HCT116 (cell line): ENCODE data around the gene TSKU.
"Not testable (repeated sequence)": the region's sequence is repeated elsewhere in the genome, so short reads cannot be mapped to it uniquely, and the experiment has no call there.

Source experiments
- ATF3 ChIP-seq: IDR thresholded peaks from 2 replicates; pipeline ENCODE4 v1.6.1; 2012
- CTCF ChIP-seq, 3 experiments: fragments of 200-600 bp in 1 of 3; sonication (generic) in 1 of 3; IDR thresholded peaks in 2 of 3; conservative IDR thresholded peaks in 1 of 3; 2 replicates each; pipeline ENCODE4 v1.5.1; 2012 to 2017; ENCODE audit warnings: low read depth in 2 of 3, low read length in 2 of 3, antibody characterized with exemption in 1 of 3, borderline replicate concordance in 1 of 3, control low read depth in 1 of 3, mild to moderate bottlenecking in 1 of 3, mixed read lengths in 1 of 3, mixed run types in 1 of 3, moderate library complexity in 1 of 3; ENCODE audit not compliant: insufficient read depth in 1 of 3
- EGR1 ChIP-seq: IDR thresholded peaks from 2 replicates; pipeline ENCODE4 v1.6.1; 2012; ENCODE audit warnings: low read depth
- EZH2phosphoT487 ChIP-seq: fragments of 200-600 bp; IDR thresholded peaks from 2 replicates; pipeline ENCODE4 v1.6.1; 2018; ENCODE audit warnings: antibody characterized with exemption, borderline replicate concordance
- FOSL1 ChIP-seq: IDR thresholded peaks from 2 replicates; pipeline ENCODE4 v1.6.1; 2012; ENCODE audit warnings: low read depth
- JUND ChIP-seq: IDR thresholded peaks from 2 replicates; pipeline ENCODE4 v1.6.1; 2012
- POLR2A ChIP-seq: IDR thresholded peaks from 2 replicates; pipeline ENCODE4 v1.7.0; 2011; ENCODE audit warnings: borderline replicate concordance; ENCODE audit not compliant: insufficient read depth, insufficient read length; ENCODE audit errors: extremely low read depth
- POLR2AphosphoS5 ChIP-seq: IDR thresholded peaks from 2 replicates; pipeline ENCODE4 v1.6.1; 2011; ENCODE audit warnings: mild to moderate bottlenecking, low read depth, low read length, moderate library complexity
- RAD21 ChIP-seq: IDR thresholded peaks from 2 replicates; pipeline ENCODE4 v1.6.1; 2012; ENCODE audit warnings: low read depth, mild to moderate bottlenecking
- REST ChIP-seq: IDR thresholded peaks from 2 replicates; pipeline ENCODE4 v1.6.1; 2012; ENCODE audit warnings: low read depth
- SIN3A ChIP-seq: IDR thresholded peaks from 2 replicates; pipeline ENCODE4 v1.6.1; 2012; ENCODE audit warnings: low read depth
- TF ChIP-seq, protein P1 (sequence below): IDR thresholded peaks from 2 replicates; pipeline ENCODE4 v1.6.1; 2012
- TF ChIP-seq, protein P2 (sequence below): IDR thresholded peaks from 2 replicates; pipeline ENCODE4 v1.6.1; 2011; ENCODE audit warnings: mild to moderate bottlenecking, low read length, moderate library complexity; ENCODE audit not compliant: insufficient replicate concordance; ENCODE audit errors: extremely low read depth

DNA sequence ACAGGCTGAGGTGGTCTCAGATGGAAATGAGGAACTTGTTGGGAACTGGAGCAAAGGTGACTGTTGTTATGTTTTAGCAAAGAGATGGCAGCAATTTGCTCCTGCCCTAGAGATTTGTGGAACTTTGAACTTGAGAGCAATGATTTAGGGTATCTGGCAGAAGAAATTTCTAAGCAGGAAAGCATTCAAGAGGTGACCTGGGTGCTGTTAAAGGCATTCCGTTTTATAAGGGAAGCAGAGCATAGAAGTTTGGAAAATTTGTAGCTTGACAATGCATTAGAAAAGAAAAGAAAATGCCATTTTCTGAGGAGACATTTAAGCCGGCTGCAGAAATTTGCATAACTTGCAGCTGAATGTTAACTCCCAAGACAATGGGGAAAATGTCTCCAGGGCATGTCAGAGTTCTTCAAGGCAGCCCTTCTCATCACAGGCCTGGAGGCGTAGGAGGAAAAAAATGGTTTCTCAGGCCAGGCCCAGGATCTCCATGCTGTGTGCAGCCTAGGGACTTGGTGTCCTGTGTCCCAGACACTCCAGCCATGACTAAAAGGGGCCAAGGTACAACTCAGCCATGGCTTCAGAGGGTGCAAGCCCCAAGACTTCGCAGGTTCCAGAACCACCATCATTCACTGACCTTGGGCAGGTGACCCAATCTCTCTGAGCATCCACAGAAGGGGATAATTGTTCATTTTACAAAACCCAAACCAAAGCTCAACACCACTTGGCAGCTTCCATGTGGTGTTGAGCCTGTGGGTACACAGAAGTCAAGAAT, 8.0 kb downstream of the TSKU start:
- TF ChIP-seq POLR2AphosphoS5; RAD21; ATF3; CTCF (IDR thresholded peaks at IDR 0.05 in 2 of 3, conservative IDR thresholded peaks at IDR 0.05 in 1 of 3; ENCODE audit: borderline replicate concordance in 1 of 3, insufficient read depth in 1 of 3, low read depth in 2 of 3, low read length in 2 of 3); EZH2phosphoT487; FOSL1; SIN3A; POLR2A; REST; JUND; EGR1: not testable (repeated sequence)
- TF ChIP-seq, protein P1, sequence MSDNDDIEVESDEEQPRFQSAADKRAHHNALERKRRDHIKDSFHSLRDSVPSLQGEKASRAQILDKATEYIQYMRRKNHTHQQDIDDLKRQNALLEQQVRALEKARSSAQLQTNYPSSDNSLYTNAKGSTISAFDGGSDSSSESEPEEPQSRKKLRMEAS, result not testable (repeated sequence)
- TF ChIP-seq, protein P2, sequence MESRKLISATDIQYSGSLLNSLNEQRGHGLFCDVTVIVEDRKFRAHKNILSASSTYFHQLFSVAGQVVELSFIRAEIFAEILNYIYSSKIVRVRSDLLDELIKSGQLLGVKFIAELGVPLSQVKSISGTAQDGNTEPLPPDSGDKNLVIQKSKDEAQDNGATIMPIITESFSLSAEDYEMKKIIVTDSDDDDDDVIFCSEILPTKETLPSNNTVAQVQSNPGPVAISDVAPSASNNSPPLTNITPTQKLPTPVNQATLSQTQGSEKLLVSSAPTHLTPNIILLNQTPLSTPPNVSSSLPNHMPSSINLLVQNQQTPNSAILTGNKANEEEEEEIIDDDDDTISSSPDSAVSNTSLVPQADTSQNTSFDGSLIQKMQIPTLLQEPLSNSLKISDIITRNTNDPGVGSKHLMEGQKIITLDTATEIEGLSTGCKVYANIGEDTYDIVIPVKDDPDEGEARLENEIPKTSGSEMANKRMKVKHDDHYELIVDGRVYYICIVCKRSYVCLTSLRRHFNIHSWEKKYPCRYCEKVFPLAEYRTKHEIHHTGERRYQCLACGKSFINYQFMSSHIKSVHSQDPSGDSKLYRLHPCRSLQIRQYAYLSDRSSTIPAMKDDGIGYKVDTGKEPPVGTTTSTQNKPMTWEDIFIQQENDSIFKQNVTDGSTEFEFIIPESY, result not testable (repeated sequence)
